Measurements from ENCODE around the gene ERMP1.

Gene ERMP1

GRCh38 chr9:5825223-5825622 lies 7.7 kb downstream of the ERMP1 start:
- H3K9me3 Mint-ChIP-seq: no peaks in the 10 kb centered on the region
- DNase-seq: no peak
- no peaks in the 10 kb centered on the region for H3K27me3 Mint-ChIP-seq (ENCODE audit: low read depth, poor library complexity)
- no peak overlapping the region for H3K27ac Mint-ChIP-seq
- TF ChIP-seq CTCF (IDR thresholded peaks at IDR 0.05): no peak
- no peaks in the 10 kb centered on the region for H3K4me1 Mint-ChIP-seq
- no peak overlapping the region for H3K4me3 Mint-ChIP-seq
- peaks cover 5% of the 10 kb centered on the region for H3K36me3 Mint-ChIP-seq (ENCODE audit: low read depth)

- no peak overlapping the region for H3K4me3 Mint-ChIP-seq
Measured at GRCh38 chr9:5820425-5820824, 12.5 kb downstream of the ERMP1 start.

GRCh38 chr9:5819174-5819573 lies 13.7 kb downstream of the ERMP1 start:
- H3K36me3 Mint-ChIP-seq (ENCODE audit: low read depth): peaks cover 22% of the 10 kb centered on the region
- H3K27ac Mint-ChIP-seq: no peak overlapping the region
- no peak for TF ChIP-seq CTCF (IDR thresholded peaks at IDR 0.05)
- no peaks in the 10 kb centered on the region for H3K27me3 Mint-ChIP-seq (ENCODE audit: low read depth, poor library complexity)
- no peak for DNase-seq
- H3K4me1 Mint-ChIP-seq: no peaks in the 10 kb centered on the region
- no peak overlapping the region for H3K4me3 Mint-ChIP-seq
- no peaks in the 10 kb centered on the region for H3K9me3 Mint-ChIP-seq

More at GRCh38 chr9:5820425-5820824, 12.5 kb downstream of the ERMP1 start:
- H3K9me3 Mint-ChIP-seq: no peaks in the 10 kb centered on the region
- no peak overlapping the region for H3K27ac Mint-ChIP-seq
- DNase-seq: no peak
- no peaks in the 10 kb centered on the region for H3K27me3 Mint-ChIP-seq (ENCODE audit: low read depth, poor library complexity)
- H3K4me1 Mint-ChIP-seq: no peaks in the 10 kb centered on the region
- H3K36me3 Mint-ChIP-seq (ENCODE audit: low read depth): peaks cover 22% of the 10 kb centered on the region
- TF ChIP-seq CTCF (IDR thresholded peaks at IDR 0.05): no peak

- Mint-ChIP-seq H3K4me3 (no peak overlapping the region), H3K4me1 (no peaks in the 10 kb centered on the region), H3K36me3 (ENCODE audit: low read depth) (peaks cover 22% of the 10 kb centered on the region), H3K27me3 (ENCODE audit: low read depth, poor library complexity) (no peaks in the 10 kb centered on the region), H3K9me3 (no peaks in the 10 kb centered on the region), H3K27ac (no peak overlapping the region)
- TF ChIP-seq CTCF (IDR thresholded peaks at IDR 0.05): no peak
- DNase-seq: no peak
Measured at GRCh38 chr9:5818424-5819142, 14.3 kb downstream of the ERMP1 start.

GRCh38 chr9:5817862-5818261 lies 15.1 kb downstream of the ERMP1 start:
- no peak for TF ChIP-seq CTCF (IDR thresholded peaks at IDR 0.05)
- no peak for DNase-seq
- H3K4me3 Mint-ChIP-seq: no peak overlapping the region
- H3K9me3 Mint-ChIP-seq: no peaks in the 10 kb centered on the region
- no peaks in the 10 kb centered on the region for H3K4me1 Mint-ChIP-seq
- peaks cover 22% of the 10 kb centered on the region for H3K36me3 Mint-ChIP-seq (ENCODE audit: low read depth)
- no peak overlapping the region for H3K27ac Mint-ChIP-seq
- no peaks in the 10 kb centered on the region for H3K27me3 Mint-ChIP-seq (ENCODE audit: low read depth, poor library complexity)

GRCh38 chr9:5815461-5815860 lies 17.5 kb downstream of the ERMP1 start:
- H3K36me3 Mint-ChIP-seq (ENCODE audit: low read depth): peaks cover 22% of the 10 kb centered on the region
- no peak for DNase-seq
- H3K4me3 Mint-ChIP-seq: no peak overlapping the region
- no peak overlapping the region for H3K27ac Mint-ChIP-seq
- TF ChIP-seq CTCF (IDR thresholded peaks at IDR 0.05): no peak
- H3K27me3 Mint-ChIP-seq (ENCODE audit: low read depth, poor library complexity): no peaks in the 10 kb centered on the region
- H3K4me1 Mint-ChIP-seq: no peaks in the 10 kb centered on the region
- H3K9me3 Mint-ChIP-seq: no peaks in the 10 kb centered on the region

Data from nephron progenitor cell (in vitro differentiated cells).